GM18951 (cell line): ENCODE data around the gene VWA5B2.

Experiments used
- POLR2A ChIP-seq: IDR thresholded peaks from 4 replicates; pipeline ENCODE4 v1.6.1; 2011; ENCODE audit warnings: mild to moderate bottlenecking; ENCODE audit not compliant: insufficient read length, insufficient read depth; ENCODE audit errors: extremely low read depth
- in situ Hi-C: fragments of 300-500 bp; cut with MboI; formaldehyde crosslinking; loops from one replicate; pipeline ENCODE4 v1.12.0; 2022; ENCODE audit warnings: low sequenced_read_pairs, mixed read lengths, inconsistent platforms; ENCODE audit not compliant: unreplicated experiment

Gene VWA5B2

GRCh38 chr3:184241141-184241446, 11.7 kb downstream of the VWA5B2 start:
- TF ChIP-seq POLR2A, result no peak
- in situ Hi-C loops, result no loop called here

- TF ChIP-seq POLR2A, result no peak
- in situ Hi-C loops, result no loop called here
These were observed 12.3 kb downstream of the VWA5B2 start for GRCh38 chr3:184241447-184242296.

- TF ChIP-seq POLR2A, result no peak
- in situ Hi-C loops, result no loop called here
These were observed 12.9 kb downstream of the VWA5B2 start for GRCh38 chr3:184242297-184242685.

- in situ Hi-C loops, result no loop called here
- TF ChIP-seq POLR2A, result peak; percentile 94
These were observed 19.3 kb downstream of the VWA5B2 start, which contains the start of gene ALG3 for GRCh38 chr3:184248454-184249411. TSS of gene ALG3 (minus strand) at chr3:184248962. CDS start at chr3:184248940, 22 bp downstream.

DNA sequence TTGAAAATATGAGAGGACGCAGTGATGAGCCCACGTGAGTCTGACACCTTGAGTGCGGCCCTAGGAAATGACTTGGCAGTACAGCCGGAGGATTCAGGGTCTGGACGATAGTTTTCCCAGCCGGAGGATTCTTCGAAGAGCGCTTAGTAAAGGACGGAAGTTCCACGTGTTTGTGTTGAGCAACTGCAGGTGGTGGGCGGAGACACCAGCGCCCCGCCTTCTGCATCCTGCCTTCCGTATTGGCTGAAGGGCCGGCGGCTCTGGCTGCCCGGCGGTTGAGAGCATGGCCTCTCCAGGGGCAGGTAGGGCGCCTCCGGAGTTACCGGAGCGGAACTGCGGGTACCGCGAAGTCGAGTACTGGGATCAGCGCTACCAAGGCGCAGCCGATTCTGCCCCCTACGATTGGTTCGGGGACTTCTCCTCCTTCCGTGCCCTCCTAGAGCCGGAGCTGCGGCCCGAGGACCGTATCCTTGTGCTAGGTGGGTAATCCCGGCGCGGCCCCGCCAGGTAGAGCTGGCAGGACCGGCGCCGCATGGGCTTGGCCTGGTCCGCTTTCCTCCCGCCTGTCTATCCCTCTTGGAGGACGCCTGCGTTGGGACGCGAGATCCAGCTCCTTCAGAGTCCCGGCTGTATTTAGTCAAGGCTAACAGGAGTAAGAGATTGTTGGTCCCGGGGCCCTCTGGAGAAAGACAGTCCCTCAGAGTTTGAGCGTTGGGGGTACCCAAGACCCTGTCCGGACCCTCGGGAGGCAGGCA, 20.2 kb downstream of the VWA5B2 start, which contains the start of gene EEF1AKMT4:
Gene EEF1AKMT4, plus strand, starts transcription at position 261 of the 755 bp plus-strand sequence. Its CDS starts 23 bp downstream, at position 284.
- TF ChIP-seq POLR2A, result peak; percentile 63
- in situ Hi-C loops, result no loop called here

GRCh38 chr3:184250167-184250828, 20.9 kb downstream of the VWA5B2 start:
- no peak for TF ChIP-seq POLR2A
- in situ Hi-C loops, result no loop called here

GRCh38 chr3:184255291-184256039, 26.1 kb downstream of the VWA5B2 start:
- in situ Hi-C loops, result no loop called here
- no peak for TF ChIP-seq POLR2A

GRCh38 chr3:184257083-184257915, 27.9 kb downstream of the VWA5B2 start:
- in situ Hi-C loops, result no loop called here
- no peak for TF ChIP-seq POLR2A

- in situ Hi-C loops, result no loop called here
- no peak for TF ChIP-seq POLR2A
These were observed 29.5 kb downstream of the VWA5B2 start for GRCh38 chr3:184258926-184259325.

DNA sequence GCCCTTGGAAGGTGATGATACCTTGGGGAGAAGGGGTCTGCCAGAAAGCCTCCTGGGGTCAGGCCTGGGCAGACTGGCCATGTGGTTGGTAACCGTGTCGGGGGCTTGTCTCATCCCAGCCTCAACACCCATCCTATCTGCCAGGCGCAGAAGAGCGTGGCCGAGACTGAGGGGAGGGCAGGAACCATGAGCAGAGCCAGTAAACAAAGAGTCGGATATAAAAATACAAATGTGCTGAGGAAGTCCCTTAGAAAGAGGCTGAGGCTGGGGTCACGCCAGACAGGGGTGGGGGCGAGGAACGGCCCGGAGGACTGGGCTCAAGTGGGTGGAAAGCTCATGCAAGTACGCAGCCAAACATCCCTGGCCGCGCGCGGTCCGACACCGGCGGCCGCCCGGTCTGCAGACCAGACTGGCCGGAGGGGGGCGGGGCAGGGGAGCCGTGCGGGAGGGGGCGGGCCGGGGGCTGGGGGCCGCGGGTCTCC, 30.1 kb downstream of the VWA5B2 start:
- in situ Hi-C loops, result no loop called here
- TF ChIP-seq POLR2A, result no peak
